ENCODE results near the gene VAX1.
"Not testable (repeated sequence)": the region's sequence is repeated elsewhere in the genome, so short reads cannot be mapped to it uniquely, and the experiment has no call there.

The VAX1 gene

GRCh38 chr10:117137911-117138642, at the start of gene VAX1:
VAX1 (minus strand) TSS chr10:117138270; CDS start chr10:117138056, 214 bp downstream.
- DNase-seq: no peak

DNA sequence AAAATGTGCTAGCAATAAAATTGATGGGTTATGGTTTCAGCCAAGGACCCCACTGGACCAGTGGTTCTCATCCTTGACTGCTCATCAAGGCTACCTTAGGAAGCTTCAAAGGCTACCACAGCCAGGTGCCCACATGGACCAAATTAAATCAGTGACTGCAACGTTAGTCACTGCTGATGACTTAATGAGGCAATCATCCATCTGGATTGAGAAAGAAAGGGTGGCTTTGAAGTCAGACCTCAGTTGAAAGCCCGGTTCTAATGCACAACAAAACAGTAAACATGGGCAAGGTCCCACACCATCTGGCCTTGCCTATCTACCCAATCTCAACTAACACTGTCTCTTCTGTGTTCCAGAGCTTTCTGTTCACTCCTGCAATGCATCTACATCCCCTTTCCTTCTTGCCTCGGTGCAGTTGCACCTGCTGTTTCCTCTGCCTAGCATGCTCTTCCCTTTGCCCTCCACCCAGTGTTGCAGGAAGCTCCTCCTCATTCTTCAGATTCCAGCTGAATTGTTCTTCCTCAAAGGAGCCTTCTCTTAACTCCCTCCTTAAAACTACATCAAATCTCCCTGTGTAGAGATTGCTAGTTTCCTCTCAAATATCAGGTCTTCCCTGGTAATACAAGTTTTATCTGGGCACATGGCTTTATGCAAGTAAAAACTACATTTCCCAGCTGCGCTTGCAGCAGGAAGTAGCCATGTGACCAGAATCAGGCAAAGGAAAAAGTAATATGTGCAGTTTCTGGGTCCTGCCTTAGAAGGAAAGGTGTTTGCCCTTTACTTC, 49.0 kb upstream of the VAX1 start:
- no peak for DNase-seq

DNA sequence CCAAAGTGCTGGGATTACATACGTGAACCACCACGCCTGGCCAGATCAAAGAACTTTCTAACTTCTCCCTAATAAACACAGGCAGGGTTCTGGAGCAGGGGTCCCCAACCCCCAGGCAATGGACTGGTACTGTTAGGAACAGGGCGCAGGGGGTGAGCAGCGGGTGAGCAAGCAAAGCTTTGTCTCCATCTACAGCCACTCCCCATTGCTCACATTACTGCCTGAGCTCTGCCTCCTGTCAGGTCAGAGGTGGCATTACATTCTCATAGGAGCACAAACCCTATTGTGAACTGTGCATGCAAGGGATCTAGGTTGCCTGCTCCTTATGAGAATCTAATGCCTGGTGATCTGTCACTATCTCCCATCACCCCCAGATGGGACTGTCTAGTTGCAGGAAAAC, 47.7 kb upstream of the VAX1 start:
- not testable (repeated sequence) for DNase-seq

GRCh38 chr10:117184821-117185220, 46.8 kb upstream of the VAX1 start:
- no peak for DNase-seq

DNA sequence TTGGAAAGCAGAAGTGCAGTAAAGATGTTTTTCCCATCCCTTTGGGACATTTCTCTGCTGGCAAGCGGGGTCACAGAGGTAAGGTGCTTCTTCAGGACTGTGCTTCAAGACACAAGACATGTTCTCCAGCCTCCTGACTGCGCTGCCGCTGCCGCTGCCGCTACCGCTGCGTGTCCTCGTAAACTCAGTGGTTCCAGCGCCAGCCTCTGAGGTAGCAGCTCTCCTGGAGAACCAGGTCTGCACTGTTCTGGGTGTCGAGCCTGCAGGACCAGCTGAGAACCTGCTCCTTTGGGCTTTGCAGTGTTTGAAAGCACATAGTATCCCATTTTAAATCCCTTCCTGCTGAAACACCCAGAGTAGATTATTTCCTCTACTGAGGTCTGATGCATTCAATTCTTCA, 46.2 kb upstream of the VAX1 start:
- DNase-seq: no peak

DNA sequence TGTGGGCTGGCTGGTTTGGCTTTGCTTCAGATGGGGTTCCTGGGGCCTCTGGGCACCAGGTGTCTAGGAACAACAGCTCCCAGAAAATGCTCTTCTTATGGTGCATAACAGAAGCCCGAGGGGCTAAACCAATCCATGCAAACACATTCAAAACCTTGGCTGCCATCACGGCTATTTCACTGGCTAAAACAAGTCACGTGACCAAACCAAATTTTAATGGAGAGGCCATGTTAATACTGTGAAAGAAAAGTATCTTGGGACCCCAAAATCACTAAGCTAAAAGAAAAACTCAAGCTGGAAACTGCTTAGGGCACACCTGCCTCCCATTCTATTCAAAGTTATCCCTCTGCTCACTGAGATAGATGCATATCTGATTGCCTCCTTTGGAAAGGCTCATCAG, 40.1 kb upstream of the VAX1 start:
- DNase-seq: no peak

DNA sequence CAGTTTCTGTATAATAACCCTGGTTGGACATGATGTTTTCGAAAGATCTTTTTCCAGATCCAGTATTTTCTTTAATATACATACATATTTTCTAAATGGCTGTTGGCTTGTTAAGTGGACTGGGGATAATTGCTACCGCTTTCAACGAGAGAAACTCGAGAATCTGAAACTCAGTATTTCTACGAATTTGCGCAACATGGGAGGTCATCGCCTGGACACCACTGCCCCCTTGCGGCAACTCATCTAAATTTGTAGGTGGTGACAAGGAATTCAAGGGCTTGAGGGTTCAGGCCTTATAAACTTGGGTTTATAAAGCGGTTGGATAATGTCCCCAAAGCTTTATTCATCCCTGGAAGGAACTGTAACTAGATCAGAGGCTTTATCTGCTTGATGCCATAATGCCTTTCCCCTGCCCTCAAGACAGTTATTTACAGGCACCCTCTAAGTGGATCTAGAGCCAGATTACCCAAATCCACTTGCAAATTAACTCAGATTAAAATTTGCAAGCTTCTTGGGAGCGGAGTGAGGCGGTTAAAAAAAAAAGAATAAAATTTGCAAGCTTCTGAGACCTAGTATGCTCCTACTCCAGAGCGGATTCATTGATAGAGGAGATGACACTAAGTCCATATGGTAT, 37.9 kb upstream of the VAX1 start:
- peak; percentile 59 for DNase-seq

DNA sequence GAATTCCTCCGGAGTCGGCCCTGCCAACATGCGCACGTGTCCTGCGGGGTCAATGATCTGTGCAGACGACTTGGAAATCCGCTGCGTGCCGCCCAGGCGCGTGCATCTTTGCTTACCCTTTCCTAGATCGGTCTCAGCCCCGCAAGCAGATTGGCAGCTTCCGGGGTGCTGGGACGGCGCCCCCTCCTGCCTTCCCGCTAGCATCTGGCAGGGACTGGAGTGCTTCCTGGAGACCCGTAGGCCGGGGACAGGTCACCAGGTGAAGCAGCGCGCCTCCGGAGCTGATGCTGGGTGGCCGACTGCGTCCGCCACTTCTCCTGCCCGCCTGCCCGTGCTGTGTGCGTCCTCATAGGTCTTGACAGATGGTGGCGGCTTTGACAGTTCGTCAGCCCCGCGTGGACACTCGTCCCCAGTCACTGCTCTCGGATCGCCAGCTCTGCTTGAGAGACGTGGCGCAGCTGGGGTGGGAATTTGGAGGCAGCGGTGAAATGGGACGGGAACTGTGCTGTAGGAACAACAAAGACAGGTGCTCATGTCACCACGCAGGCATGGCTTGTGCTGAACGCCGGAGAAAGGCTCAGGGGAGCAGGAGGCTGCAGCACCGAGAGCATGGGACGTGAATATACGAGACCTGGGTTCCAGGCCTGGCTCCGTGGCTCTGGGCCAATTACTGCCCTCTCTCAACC, 37.3 kb upstream of the VAX1 start:
- peak; percentile 13 for DNase-seq

- DNase-seq: peak; percentile 58
These were observed 36.6 kb upstream of the VAX1 start for GRCh38 chr10:117174439-117175214.

DNA sequence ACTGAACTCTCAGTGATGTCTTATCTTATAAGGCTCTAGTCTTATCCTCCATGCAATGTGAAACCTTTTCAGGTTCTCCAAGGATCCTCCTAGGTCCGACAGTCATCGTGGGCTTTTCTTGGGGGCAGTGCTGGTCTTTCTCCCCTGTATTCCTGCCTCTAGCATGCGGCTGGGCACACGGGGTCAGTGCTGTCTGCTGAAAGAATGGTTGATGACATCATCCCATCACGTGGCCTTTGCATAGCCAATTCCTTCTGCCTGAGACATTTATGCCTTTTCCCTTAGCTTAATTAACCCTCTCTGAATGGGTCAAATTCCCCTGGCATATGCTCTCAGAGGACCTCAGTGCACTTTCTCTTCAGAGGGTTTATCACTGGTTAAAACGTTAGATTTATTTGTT, 32.2 kb upstream of the VAX1 start:
- DNase-seq: no peak

DNA sequence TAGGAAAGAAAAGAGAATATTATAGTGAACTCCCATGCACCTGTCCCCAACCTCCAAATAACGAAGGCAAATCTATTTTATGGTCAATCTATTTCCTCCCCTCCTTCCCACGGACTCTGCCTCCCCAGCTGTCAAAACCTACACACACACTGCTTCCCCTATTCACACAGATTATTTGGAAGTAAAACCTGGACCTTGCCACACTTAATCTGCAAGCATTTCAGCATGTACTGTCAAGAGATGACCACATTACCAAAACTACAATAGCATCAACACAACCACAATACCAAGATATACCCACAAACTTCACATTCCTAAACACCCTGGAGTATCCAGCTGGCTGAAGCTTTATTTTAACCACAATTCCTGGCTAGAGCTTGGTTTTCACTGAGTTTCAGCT, 31.4 kb upstream of the VAX1 start:
- DNase-seq: no peak

GRCh38 chr10:117168729-117169128, 30.7 kb upstream of the VAX1 start:
- DNase-seq: no peak

GRCh38 chr10:117167789-117168674, 30.0 kb upstream of the VAX1 start:
- DNase-seq: peak; percentile 25

GRCh38 chr10:117167346-117167788, 29.3 kb upstream of the VAX1 start:
- no peak for DNase-seq

DNA sequence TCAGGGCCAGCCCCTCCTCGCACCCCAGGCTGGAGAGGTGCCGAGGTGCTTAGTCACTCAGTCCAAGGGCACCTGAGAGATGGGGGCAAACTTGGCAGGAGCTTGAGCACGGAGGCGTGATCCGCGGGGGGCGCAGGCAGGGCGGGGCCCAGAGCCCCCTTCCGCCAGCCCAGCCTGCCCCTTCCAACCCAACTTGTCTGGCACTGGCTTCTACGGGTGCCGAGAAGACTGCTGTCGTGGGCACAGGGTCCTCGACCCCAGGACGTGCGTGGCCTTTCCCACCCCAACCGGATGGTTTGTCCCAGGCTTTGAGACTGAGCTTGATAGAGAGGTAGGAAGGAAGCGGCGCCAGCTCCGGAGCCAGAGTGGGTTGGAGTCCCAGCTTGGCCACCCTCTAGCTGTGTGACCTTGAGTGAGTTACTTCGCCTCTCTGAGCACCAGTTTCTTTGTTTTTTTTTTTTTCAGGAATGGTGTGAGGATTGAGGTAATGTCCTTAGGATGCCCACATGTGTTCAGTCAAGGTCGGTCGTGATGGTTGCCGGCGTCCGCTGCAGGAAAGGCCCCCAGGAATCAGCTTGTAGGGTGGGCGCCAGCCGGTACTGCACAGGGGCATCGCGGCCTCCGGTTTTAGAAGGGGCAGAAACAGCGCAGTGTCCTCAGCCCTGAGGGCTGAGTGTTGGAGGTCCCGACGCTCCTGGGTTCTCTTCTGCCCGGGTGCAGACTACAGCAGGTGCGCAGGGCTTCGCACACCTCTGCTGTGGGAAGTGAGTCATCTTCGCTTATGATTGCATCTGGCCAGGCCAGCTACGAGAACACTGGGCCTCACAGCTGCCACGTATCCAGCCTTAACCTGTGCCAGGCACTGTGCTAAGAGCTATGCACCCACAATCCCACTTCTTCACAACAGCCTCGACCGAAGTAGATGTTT, 28.6 kb upstream of the VAX1 start:
- DNase-seq: no peak

GRCh38 chr10:117165538-117166417, 27.7 kb upstream of the VAX1 start:
- DNase-seq: peak; percentile 16

DNA sequence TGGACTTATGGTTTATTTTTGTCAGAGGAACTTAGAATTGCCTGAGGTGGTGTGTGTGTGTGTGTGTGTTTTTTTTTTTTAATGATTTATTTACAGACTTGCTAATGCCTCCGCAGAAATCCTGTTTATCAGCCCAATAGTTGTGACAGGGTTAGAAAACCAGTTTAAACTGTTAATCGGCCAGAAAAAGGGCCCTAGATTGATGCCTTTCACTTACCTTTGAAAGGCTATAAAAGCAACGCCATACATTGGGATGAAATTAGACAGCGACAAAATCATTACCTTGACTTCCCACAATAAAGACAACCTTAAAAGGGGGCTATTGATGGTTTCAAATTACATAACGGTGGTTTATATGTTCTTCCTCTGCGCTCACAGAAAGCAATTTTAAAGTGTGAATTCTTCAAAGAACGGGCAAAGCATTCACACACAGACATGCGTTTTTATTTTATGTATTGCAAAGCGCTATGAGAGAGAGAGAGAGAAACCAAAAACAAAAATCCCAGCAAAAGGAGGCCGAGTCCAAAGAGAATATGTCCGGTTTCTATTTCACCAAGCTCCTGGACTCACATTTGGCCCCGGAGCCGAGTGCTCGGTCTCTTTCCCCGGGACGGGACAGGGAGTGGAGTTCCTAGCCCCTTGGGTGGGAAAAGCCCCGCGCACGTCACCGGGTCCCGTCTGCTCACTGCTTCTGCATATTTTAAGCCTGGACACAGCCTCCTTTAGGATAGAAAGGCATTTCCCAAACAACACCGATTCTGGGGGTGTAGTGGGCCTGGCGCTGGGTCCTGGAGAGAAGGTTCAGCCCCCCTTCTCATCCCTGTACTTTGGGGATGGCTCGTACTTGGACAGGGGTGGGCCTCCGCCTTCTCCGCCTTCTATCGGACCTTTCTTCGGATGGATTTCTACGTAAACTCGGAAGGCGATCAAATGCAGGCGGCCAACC, 26.8 kb upstream of the VAX1 start:
- DNase-seq: no peak

Data from NCI-H1105 (cell line).